ENCODE measurements around the gene MCM5.
"Not testable (repeated sequence)": the region's sequence is repeated elsewhere in the genome, so short reads cannot be mapped to it uniquely, and the experiment has no call there.

The MCM5 gene

GRCh38 chr22:35470903-35471321 is 71.0 kb downstream of the MCM5 start:
- H3K4me3 Mint-ChIP-seq = no peak overlapping the region
- peaks cover 24% of the 10 kb centered on the region for H3K27me3 Mint-ChIP-seq (ENCODE audit: low read depth)
- no peak overlapping the region for H3K27ac Mint-ChIP-seq

GRCh38 chr22:35471566-35471965 is 71.6 kb downstream of the MCM5 start:
- peak overlapping the region in 2 of 3 experiments; percentile 13 to 31 for H3K27ac Mint-ChIP-seq
- H3K4me1 Mint-ChIP-seq = peaks cover 18% of the 10 kb centered on the region
- H3K36me3 Mint-ChIP-seq (ENCODE audit: low read depth); H3K4me3 Mint-ChIP-seq; H3K9me3 Mint-ChIP-seq: not testable (repeated sequence)
- H3K27me3 Mint-ChIP-seq (ENCODE audit: low read depth) = peaks cover 28% of the 10 kb centered on the region

More at GRCh38 chr22:35470903-35471321, 71.0 kb downstream of the MCM5 start:
- Mint-ChIP-seq H3K9me3 (no peaks in the 10 kb centered on the region), H3K4me1 (peaks cover 12% of the 10 kb centered on the region), H3K36me3 (ENCODE audit: low read depth) (peaks cover 7% of the 10 kb centered on the region)
- no peak for TF ChIP-seq CTCF (IDR thresholded peaks at IDR 0.05; ENCODE audit: unreplicated experiment in 3 of 3)

GRCh38 chr22:35472488-35472887 is 72.5 kb downstream of the MCM5 start:
- Mint-ChIP-seq H3K27me3 (ENCODE audit: low read depth) (peaks cover 30% of the 10 kb centered on the region), H3K27ac (no peak overlapping the region), H3K36me3 (ENCODE audit: low read depth) (peaks cover 7% of the 10 kb centered on the region), H3K4me3 (no peak overlapping the region), H3K4me1 (peaks cover 23% of the 10 kb centered on the region), H3K9me3 (no peaks in the 10 kb centered on the region)
- TF ChIP-seq CTCF (IDR thresholded peaks at IDR 0.05; ENCODE audit: unreplicated experiment in 3 of 3) = no peak

- H3K27ac Mint-ChIP-seq = no peak overlapping the region
- H3K9me3 Mint-ChIP-seq = no peaks in the 10 kb centered on the region
- no peak overlapping the region for H3K4me3 Mint-ChIP-seq
- peaks cover 33% of the 10 kb centered on the region for H3K4me1 Mint-ChIP-seq
- peaks cover 37% of the 10 kb centered on the region for H3K27me3 Mint-ChIP-seq (ENCODE audit: low read depth)
- TF ChIP-seq CTCF (IDR thresholded peaks at IDR 0.05; ENCODE audit: unreplicated experiment in 3 of 3) = no peak
- peaks cover 7% of the 10 kb centered on the region for H3K36me3 Mint-ChIP-seq (ENCODE audit: low read depth)
Observed at GRCh38 chr22:35473971-35474370, 74.0 kb downstream of the MCM5 start.

Data from nephron (organoid).